Measurements from ENCODE around the gene GPBP1.
"Not testable (repeated sequence)": the region's sequence is repeated elsewhere in the genome, so short reads cannot be mapped to it uniquely, and the experiment has no call there.

The GPBP1 gene

DNA sequence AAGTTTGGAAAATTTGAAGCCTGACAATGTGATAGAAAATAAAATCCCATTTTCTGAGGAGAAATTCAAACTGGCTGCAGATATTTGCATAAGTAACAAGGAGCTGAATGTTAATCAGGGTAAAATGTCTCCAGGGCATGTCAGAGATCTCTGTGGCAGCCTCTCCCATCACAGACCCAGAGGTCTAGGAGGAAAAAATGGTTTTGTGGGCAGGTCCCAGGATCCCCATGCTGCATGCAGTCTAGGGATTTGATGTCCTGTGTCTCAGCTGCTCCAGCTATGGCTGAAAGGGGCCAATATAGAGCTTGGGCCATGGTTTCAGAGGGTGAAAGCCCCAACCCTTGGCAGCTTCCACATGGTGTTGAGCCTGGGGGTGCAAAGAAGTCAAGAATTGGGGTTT, 135.2 kb downstream of the GPBP1 start:
- H3K9ac ChIP-seq (ENCODE audit: low read length); H3K4me2 ChIP-seq (ENCODE audit: low read length); H3K79me1 ChIP-seq (ENCODE audit: low read length); H3K27ac ChIP-seq (ENCODE audit: low read depth, low read length); H4K12ac ChIP-seq (ENCODE audit: low read depth, low read length); H3K4me3 ChIP-seq (ENCODE audit: low read depth, low read length); H4K91ac ChIP-seq (ENCODE audit: low read depth, low read length); H3K79me2 ChIP-seq (ENCODE audit: control insufficient read depth, insufficient read depth, low read length, poor library complexity); H2BK12ac ChIP-seq (ENCODE audit: low read length); H4K8ac ChIP-seq (ENCODE audit: low read depth, low read length); DNase-seq; H2AFZ ChIP-seq (ENCODE audit: insufficient read depth, low read length, poor library complexity); H3K23ac ChIP-seq (ENCODE audit: low read length); H3K18ac ChIP-seq (ENCODE audit: low read length); H3K14ac ChIP-seq (ENCODE audit: low read length); H3K36me3 ChIP-seq (ENCODE audit: control insufficient read depth in 1 of 2, insufficient read depth in 2 of 2, low read length in 2 of 2); H2BK120ac ChIP-seq (ENCODE audit: insufficient read depth, low read length, poor library complexity); H3K9me3 ChIP-seq (ENCODE audit: insufficient read depth, low read depth, low read length); H3K27me3 ChIP-seq (ENCODE audit: insufficient read depth, low read length); H2BK5ac ChIP-seq (ENCODE audit: low read depth, low read length, poor library complexity); H3K4me1 ChIP-seq (ENCODE audit: control insufficient read depth in 1 of 2, insufficient read depth in 2 of 2, low read length in 2 of 2); H3K4ac ChIP-seq (ENCODE audit: low read depth, low read length); H2AK5ac ChIP-seq (ENCODE audit: low read length): not testable (repeated sequence)

DNA sequence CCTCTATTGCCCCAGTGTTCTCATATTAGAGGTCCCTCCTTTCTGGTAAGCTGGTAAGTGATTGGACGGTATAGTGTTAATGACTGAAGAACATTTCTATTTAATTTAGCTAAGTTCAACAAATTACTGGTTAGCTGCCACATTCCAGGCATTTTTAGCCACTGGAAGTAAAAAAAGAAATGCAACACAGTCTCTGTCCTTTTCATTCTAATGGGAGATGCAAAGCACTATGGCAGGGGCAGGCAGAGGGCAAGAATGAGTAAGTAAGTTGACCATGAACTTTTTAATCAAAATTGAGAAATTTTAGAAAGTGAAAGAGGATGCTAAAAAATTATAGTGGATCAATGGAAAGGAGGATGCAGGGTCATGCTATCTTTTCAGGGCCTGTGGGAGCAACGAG, 137.4 kb downstream of the GPBP1 start:
- H3K18ac ChIP-seq (ENCODE audit: low read length) = no peak overlapping the region
- H3K4me3 ChIP-seq (ENCODE audit: low read depth, low read length) = no peak overlapping the region
- H3K36me3 ChIP-seq (ENCODE audit: control insufficient read depth in 1 of 2, insufficient read depth in 2 of 2, low read length in 2 of 2) = peaks cover 0 to 2% of the 10 kb centered on the region in 2 experiments
- no peak overlapping the region for H3K4me2 ChIP-seq (ENCODE audit: low read length)
- no peak overlapping the region for H2AK5ac ChIP-seq (ENCODE audit: low read length)
- H3K23ac ChIP-seq (ENCODE audit: low read length) = no peak overlapping the region
- no peak for DNase-seq
- no peak overlapping the region for H4K8ac ChIP-seq (ENCODE audit: low read depth, low read length)
- no peaks in the 10 kb centered on the region for H3K79me1 ChIP-seq (ENCODE audit: low read length)
- H3K9ac ChIP-seq (ENCODE audit: low read length) = no peak overlapping the region
- H3K4ac ChIP-seq (ENCODE audit: low read depth, low read length) = no peak overlapping the region
- H3K4me1 ChIP-seq (ENCODE audit: control insufficient read depth in 1 of 2, insufficient read depth in 2 of 2, low read length in 2 of 2) = peaks cover 2% of the 10 kb centered on the region in 2 experiments
- WGBS (ENCODE audit: extremely low coverage, insufficient coverage, insufficient read length) = no CpG with 5 or more reads among the region's 2 CpGs
- H3K14ac ChIP-seq (ENCODE audit: low read length) = no peak overlapping the region
- no peak overlapping the region for H4K91ac ChIP-seq (ENCODE audit: low read depth, low read length)
- no peak overlapping the region for H3K27ac ChIP-seq (ENCODE audit: low read depth, low read length)
- H3K27me3 ChIP-seq (ENCODE audit: insufficient read depth, low read length) = no peaks in the 10 kb centered on the region
- no peak overlapping the region for H2BK5ac ChIP-seq (ENCODE audit: low read depth, low read length, poor library complexity)
- no peak overlapping the region for H2AFZ ChIP-seq (ENCODE audit: insufficient read depth, low read length, poor library complexity)
- no peak overlapping the region for H2BK120ac ChIP-seq (ENCODE audit: insufficient read depth, low read length, poor library complexity)
- no peak overlapping the region for H4K12ac ChIP-seq (ENCODE audit: low read depth, low read length)
- H3K9me3 ChIP-seq (ENCODE audit: insufficient read depth, low read depth, low read length) = peaks cover 2% of the 10 kb centered on the region
- no peak overlapping the region for H2BK12ac ChIP-seq (ENCODE audit: low read length)
- no peaks in the 10 kb centered on the region for H3K79me2 ChIP-seq (ENCODE audit: control insufficient read depth, insufficient read depth, low read length, poor library complexity)

DNA sequence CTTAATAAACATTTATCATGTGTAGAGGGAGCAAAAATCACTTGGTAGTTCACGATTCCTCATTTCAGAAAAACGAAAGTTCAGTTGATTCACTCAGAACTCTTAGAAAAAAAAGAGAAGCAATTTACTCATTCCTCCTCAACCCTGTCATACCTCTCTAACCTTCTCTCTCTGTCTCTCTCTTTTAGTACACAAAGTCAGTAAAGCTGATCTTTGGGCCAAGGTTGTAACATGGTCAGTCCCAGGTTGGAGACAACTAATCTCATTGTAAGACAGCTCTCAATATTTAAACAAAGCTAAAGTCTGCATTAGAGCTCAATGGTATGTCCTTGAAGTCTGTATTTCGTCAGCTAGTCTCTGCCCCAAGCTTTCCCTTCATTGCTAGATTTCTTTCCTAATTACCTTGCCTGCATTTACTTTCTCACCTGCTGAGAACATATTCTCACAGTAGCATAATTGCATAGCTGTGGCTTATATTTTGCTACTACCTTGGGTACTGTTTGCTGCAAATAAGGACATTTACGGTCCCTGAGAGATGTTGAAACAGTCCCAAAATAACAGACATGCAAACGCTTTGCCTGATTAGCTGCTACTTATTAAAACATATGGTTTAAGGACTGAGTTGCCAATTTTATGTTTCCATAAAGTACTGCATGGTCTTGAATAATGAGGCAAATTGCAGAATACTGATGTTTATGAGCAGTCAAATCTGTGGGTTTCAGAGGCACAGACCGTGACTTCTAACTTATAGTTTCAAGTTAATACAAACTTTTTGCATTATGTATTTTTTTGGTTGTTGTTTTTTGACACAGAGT, 138.3 kb downstream of the GPBP1 start:
- WGBS (ENCODE audit: extremely low coverage, insufficient coverage, insufficient read length) = no CpG with 5 or more reads among the region's 6 CpGs
- DNase-seq = no peak
- H3K27me3 ChIP-seq (ENCODE audit: insufficient read depth, low read length) = no peaks in the 10 kb centered on the region
- H2AFZ ChIP-seq (ENCODE audit: insufficient read depth, low read length, poor library complexity) = no peak overlapping the region
- no peak overlapping the region for H3K27ac ChIP-seq (ENCODE audit: low read depth, low read length)
- no peak overlapping the region for H3K18ac ChIP-seq (ENCODE audit: low read length)
- no peak overlapping the region for H4K12ac ChIP-seq (ENCODE audit: low read depth, low read length)
- no peak overlapping the region for H2AK5ac ChIP-seq (ENCODE audit: low read length)
- no peaks in the 10 kb centered on the region for H3K79me1 ChIP-seq (ENCODE audit: low read length)
- H2BK5ac ChIP-seq (ENCODE audit: low read depth, low read length, poor library complexity) = no peak overlapping the region
- no peak overlapping the region for H3K23ac ChIP-seq (ENCODE audit: low read length)
- H3K4me2 ChIP-seq (ENCODE audit: low read length) = no peak overlapping the region
- H3K9me3 ChIP-seq (ENCODE audit: insufficient read depth, low read depth, low read length) = peaks cover 2% of the 10 kb centered on the region
- no peaks in the 10 kb centered on the region for H3K79me2 ChIP-seq (ENCODE audit: control insufficient read depth, insufficient read depth, low read length, poor library complexity)
- H4K8ac ChIP-seq (ENCODE audit: low read depth, low read length) = no peak overlapping the region
- peaks cover 2 to 5% of the 10 kb centered on the region in 2 experiments for H3K4me1 ChIP-seq (ENCODE audit: control insufficient read depth in 1 of 2, insufficient read depth in 2 of 2, low read length in 2 of 2)
- H3K4ac ChIP-seq (ENCODE audit: low read depth, low read length) = no peak overlapping the region
- H3K14ac ChIP-seq (ENCODE audit: low read length) = no peak overlapping the region
- no peak overlapping the region for H3K9ac ChIP-seq (ENCODE audit: low read length)
- no peak overlapping the region for H2BK12ac ChIP-seq (ENCODE audit: low read length)
- H3K4me3 ChIP-seq (ENCODE audit: low read depth, low read length) = no peak overlapping the region
- no peak overlapping the region for H2BK120ac ChIP-seq (ENCODE audit: insufficient read depth, low read length, poor library complexity)
- peaks cover 0 to 2% of the 10 kb centered on the region in 2 experiments for H3K36me3 ChIP-seq (ENCODE audit: control insufficient read depth in 1 of 2, insufficient read depth in 2 of 2, low read length in 2 of 2)
- H4K91ac ChIP-seq (ENCODE audit: low read depth, low read length) = no peak overlapping the region

DNA sequence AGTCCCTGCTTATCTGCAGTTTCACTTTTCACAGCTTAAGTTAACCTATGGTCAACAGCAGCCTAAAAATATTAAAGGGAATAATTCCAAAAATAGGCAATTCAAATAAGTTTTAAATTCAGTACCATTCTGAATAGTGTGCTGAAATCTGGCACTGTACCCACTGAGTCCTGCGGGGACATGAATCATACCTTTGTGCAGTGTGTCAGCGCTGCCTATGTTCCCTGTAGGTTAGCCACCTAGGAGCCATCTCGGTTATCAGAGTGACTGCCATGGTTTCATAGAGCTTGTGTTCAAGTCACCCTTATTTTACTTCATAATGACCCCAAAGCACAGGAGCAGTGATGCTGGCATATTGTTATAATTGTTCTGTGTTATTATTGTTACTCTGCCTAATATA, 139.9 kb downstream of the GPBP1 start:
- Histone ChIP-seq H3K23ac (ENCODE audit: low read length) (no peak overlapping the region), H3K27ac (ENCODE audit: low read depth, low read length) (no peak overlapping the region), H2AFZ (ENCODE audit: insufficient read depth, low read length, poor library complexity) (no peak overlapping the region), H3K36me3 (ENCODE audit: control insufficient read depth in 1 of 2, insufficient read depth in 2 of 2, low read length in 2 of 2) (peaks cover 0 to 2% of the 10 kb centered on the region in 2 experiments), H3K4me2 (ENCODE audit: low read length) (no peak overlapping the region), H2BK120ac (ENCODE audit: insufficient read depth, low read length, poor library complexity) (no peak overlapping the region), H3K4ac (ENCODE audit: low read depth, low read length) (no peak overlapping the region), H3K4me3 (ENCODE audit: low read depth, low read length) (no peak overlapping the region), H3K79me2 (ENCODE audit: control insufficient read depth, insufficient read depth, low read length, poor library complexity) (no peaks in the 10 kb centered on the region), H3K4me1 (ENCODE audit: control insufficient read depth in 1 of 2, insufficient read depth in 2 of 2, low read length in 2 of 2) (peaks cover 4 to 12% of the 10 kb centered on the region in 2 experiments), H2BK5ac (ENCODE audit: low read depth, low read length, poor library complexity) (no peak overlapping the region), H4K91ac (ENCODE audit: low read depth, low read length) (no peak overlapping the region), H4K12ac (ENCODE audit: low read depth, low read length) (no peak overlapping the region), H2AK5ac (ENCODE audit: low read length) (no peak overlapping the region), H3K79me1 (ENCODE audit: low read length) (no peaks in the 10 kb centered on the region), H3K9me3 (ENCODE audit: insufficient read depth, low read depth, low read length) (no peaks in the 10 kb centered on the region), H3K9ac (ENCODE audit: low read length) (no peak overlapping the region), H2BK12ac (ENCODE audit: low read length) (no peak overlapping the region), H3K14ac (ENCODE audit: low read length) (no peak overlapping the region), H3K18ac (ENCODE audit: low read length) (no peak overlapping the region), H4K8ac (ENCODE audit: low read depth, low read length) (no peak overlapping the region), H3K27me3 (ENCODE audit: insufficient read depth, low read length) (no peaks in the 10 kb centered on the region)
- WGBS (ENCODE audit: extremely low coverage, insufficient coverage, insufficient read length) = no CpG with 5 or more reads among the region's 3 CpGs
- DNase-seq = no peak
